Upper lobe of right lung (tissue), 1 donor: ENCODE data around the gene SLC30A1. TPM values are rescaled to one million over a fixed set of nuclear protein-coding genes. Genes with fewer than 3 reads are reported as not detected.

Experiments
- ATAC-seq: fragments of 200-7000 bp; cut with Tn5 transposase; one replicate; pipeline ENCODE4 v1.9.1; 2020; ENCODE audit warnings: mild to moderate bottlenecking, moderate library complexity
- DNase-seq: peaks from one replicate; pipeline ENCODE4 v3.0.0-alpha.2; 2020
- H3K27ac ChIP-seq: fragments of 200-600 bp; one replicate; pipeline ENCODE4 v1.8.0; 2022
- H3K27me3 ChIP-seq: fragments of 200-600 bp; one replicate; pipeline ENCODE4 v1.8.0; 2022; ENCODE audit warnings: mild to moderate bottlenecking
- H3K36me3 ChIP-seq: fragments of 200-600 bp; one replicate; pipeline ENCODE4 v1.8.0; 2022
- H3K4me1 ChIP-seq: fragments of 200-600 bp; one replicate; pipeline ENCODE4 v1.8.0; 2022
- H3K4me3 ChIP-seq: fragments of 200-600 bp; one replicate; pipeline ENCODE4 v1.8.0; 2022; ENCODE audit warnings: mild to moderate bottlenecking
- H3K9me3 ChIP-seq: fragments of 200-600 bp; one replicate; pipeline ENCODE4 v1.8.0; 2022
- CTCF ChIP-seq: fragments of 200-600 bp; IDR thresholded peaks from one replicate; pipeline ENCODE4 v1.8.0; 2022; ENCODE audit warnings: antibody characterized with exemption
- intact Hi-C: fragments of 100-400 bp; cut with DNase I; formaldehyde crosslinking; loops from one replicate; pipeline ENCODE4 v1.11.0; 2022
- total RNA-seq: library from RNA; stranded (reverse); fragmentation: NEBNext Ultra II Directional; extraction: Animal tissue kit (Norgen Biotek cat#: 25700); gene quantifications from one replicate; pipeline ENCODE4 v1.2.1, GENCODE V29; 2021
- donor health status: DM: no; HTN: yes; CAD: no; lungs with severe emphysema.

Gene SLC30A1
- total RNA-seq, 1 donor from 2014 or later, result 15.6 TPM

- Histone ChIP-seq H3K9me3 (no peaks in the 10 kb centered on the region), H3K27ac (peak overlapping the region; percentile 26), H3K27me3 (no peaks in the 10 kb centered on the region), H3K36me3 (no peaks in the 10 kb centered on the region), H3K4me3 (no peak overlapping the region), H3K4me1 (peaks cover 8% of the 10 kb centered on the region)
- ATAC-seq (no peak), DNase-seq (no peak)
- no peak for TF ChIP-seq CTCF
- intact Hi-C loops, result no loop called here
Observed at GRCh38 chr1:211616231-211616964, 37.4 kb upstream of the SLC30A1 start.

GRCh38 chr1:211614615-211615014, 35.7 kb upstream of the SLC30A1 start:
- intact Hi-C loops, result no loop called here
- Histone ChIP-seq H3K27ac (no peak overlapping the region), H3K4me1 (peaks cover 15% of the 10 kb centered on the region), H3K4me3 (no peak overlapping the region), H3K9me3 (no peaks in the 10 kb centered on the region), H3K36me3 (no peaks in the 10 kb centered on the region), H3K27me3 (no peaks in the 10 kb centered on the region)
- no peak for ATAC-seq
- no peak for TF ChIP-seq CTCF
- no peak for DNase-seq

- no peak for TF ChIP-seq CTCF
- H3K36me3 ChIP-seq, result no peaks in the 10 kb centered on the region
- DNase-seq, result no peak
- H3K4me3 ChIP-seq, result no peak overlapping the region
- no peaks in the 10 kb centered on the region for H3K27me3 ChIP-seq
- intact Hi-C loops, result no loop called here
- no peaks in the 10 kb centered on the region for H3K9me3 ChIP-seq
- no peak for ATAC-seq
- H3K27ac ChIP-seq, result no peak overlapping the region
- peaks cover 15% of the 10 kb centered on the region for H3K4me1 ChIP-seq
Observed at GRCh38 chr1:211613951-211614350, 35.0 kb upstream of the SLC30A1 start.

- DNase-seq, result peak; percentile 79
- intact Hi-C loops, result no loop called here
- Histone ChIP-seq H3K27me3 (no peaks in the 10 kb centered on the region), H3K9me3 (no peaks in the 10 kb centered on the region), H3K36me3 (no peaks in the 10 kb centered on the region), H3K4me3 (no peak overlapping the region), H3K27ac (peak overlapping the region; percentile 17), H3K4me1 (peaks cover 15% of the 10 kb centered on the region)
- TF ChIP-seq CTCF, result no peak
- peak; percentile 89 for ATAC-seq
Observed at GRCh38 chr1:211613108-211613947, 34.4 kb upstream of the SLC30A1 start.

GRCh38 chr1:211612786-211613107, 33.8 kb upstream of the SLC30A1 start:
- ATAC-seq (no peak), DNase-seq (no peak)
- H3K9me3 ChIP-seq, result no peaks in the 10 kb centered on the region
- no peaks in the 10 kb centered on the region for H3K36me3 ChIP-seq
- peaks cover 15% of the 10 kb centered on the region for H3K4me1 ChIP-seq
- no peak overlapping the region for H3K4me3 ChIP-seq
- intact Hi-C loops, result no loop called here
- TF ChIP-seq CTCF, result no peak
- peak overlapping the region; percentile 17 for H3K27ac ChIP-seq
- H3K27me3 ChIP-seq, result no peaks in the 10 kb centered on the region
